GM12878 (cell line): ENCODE data around the gene ANO10. TPM values are rescaled to one million over a fixed set of nuclear protein-coding genes. Genes with fewer than 3 reads are reported as not detected.
"Not testable (repeated sequence)": the region's sequence is repeated elsewhere in the genome, so short reads cannot be mapped to it uniquely, and the experiment has no call there.

ENCODE experiments used
- ATAC-seq: fragments of 200-7000 bp; cut with Tn5 transposase; 3 replicates; pipeline ENCODE4 v1.9.1; 2020; ENCODE audit warnings: mild to moderate bottlenecking, moderate library complexity
- BruUV-seq: library from RNA; stranded (reverse); fragments of 400-500 nt; replicated peaks from 2 replicates; lab custom pipeline; 2021; lab: Mats Ljungman, UMichigan
- CTCF ChIA-PET: fragments of 300-600 bp; sonication (Branson Sonifier 250); formaldehyde crosslinking; extraction: SDS; loops from one replicate; lab custom pipeline; 2021; ENCODE audit warnings: inconsistent platforms; lab: Yijun Ruan, JAX
- POLR2A ChIA-PET: fragments of 350-600 bp; formaldehyde crosslinking; extraction: SDS; loops from one replicate; lab custom pipeline; 2021; ENCODE audit warnings: inconsistent platforms; lab: Charles Lee
- RAD21 ChIA-PET: fragments of 300-600 bp; sonication (Branson Sonifier 250); formaldehyde crosslinking; loops from one replicate; lab custom pipeline; 2023; ENCODE audit warnings: antibody characterized with exemption; ENCODE audit not compliant: unreplicated experiment; lab: Charles Lee
- SMC1A ChIA-PET: fragments of 300-600 bp; sonication (Branson Sonifier 250); formaldehyde crosslinking; loops from one replicate; lab custom pipeline; 2023; ENCODE audit not compliant: unreplicated experiment, uncharacterized antibody; lab: Charles Lee
- DNase-seq: peaks from one replicate; pipeline ENCODE4 v3.0.0-alpha.2; 2011; ENCODE audit warnings: low read depth, low spot score
- FAIRE-seq: peaks from 3 replicates; lab custom pipeline; 2011; peaks lifted over from hg19 to GRCh38; lab: Jason Lieb, UNC
- H2AFZ ChIP-seq: 2 replicates; pipeline ENCODE4 v1.6.0; 2011; ENCODE audit warnings: low read depth, low read length, control low read depth; ENCODE audit not compliant: control insufficient read depth
- H3K27ac ChIP-seq: 2 replicates; pipeline ENCODE4 v1.5.1; 2011; ENCODE audit warnings: control low read depth; ENCODE audit not compliant: control insufficient read depth, insufficient read depth
- H3K27me3 ChIP-seq, 2 experiments: replicated peaks in 1 of 2; 2 replicates each; pipeline versions ENCODE4 v1.6.0 to v1.6.1; 2011; ENCODE audit warnings: low read length in 1 of 2; ENCODE audit not compliant: control insufficient read depth in 2 of 2, insufficient read depth in 2 of 2
- H3K36me3 ChIP-seq, 2 experiments: 2 replicates each; pipeline ENCODE4 v1.5.1; 2011; ENCODE audit warnings: low read length in 1 of 2; ENCODE audit not compliant: control insufficient read depth in 2 of 2, insufficient read depth in 2 of 2
- H3K4me1 ChIP-seq: 2 replicates; pipeline ENCODE4 v1.6.1; 2011; ENCODE audit warnings: mild to moderate bottlenecking, low read length, moderate library complexity, mixed read lengths; ENCODE audit not compliant: control insufficient read depth, insufficient read depth
- H3K4me2 ChIP-seq: 2 replicates; pipeline ENCODE4 v1.6.0; 2011; ENCODE audit warnings: control low read depth; ENCODE audit not compliant: control insufficient read depth, insufficient read depth
- H3K4me3 ChIP-seq: fragments of 200-600 bp; sonication (generic); 2 replicates; pipeline ENCODE4 v1.5.1; 2016
- H3K79me2 ChIP-seq: 2 replicates; pipeline ENCODE4 v1.6.0; 2011; ENCODE audit warnings: low read length; ENCODE audit not compliant: control insufficient read depth, insufficient read depth
- H3K9ac ChIP-seq: 2 replicates; pipeline ENCODE4 v1.8.0; 2011; ENCODE audit warnings: low read length, control low read depth, mixed read lengths; ENCODE audit not compliant: control insufficient read depth, insufficient read depth
- H3K9me3 ChIP-seq: replicated peaks from 3 replicates; pipeline ENCODE4 v1.5.1; 2011; ENCODE audit warnings: mild to moderate bottlenecking, low read length; ENCODE audit not compliant: control insufficient read depth, insufficient read depth
- H4K20me1 ChIP-seq: 2 replicates; pipeline ENCODE4 v1.6.0; 2011; ENCODE audit not compliant: control insufficient read depth, insufficient read depth
- CBX5 ChIP-seq: sonication (generic); IDR thresholded peaks from 2 replicates; pipeline ENCODE4 v1.6.1; 2016; ENCODE audit warnings: low read depth, moderate library complexity, mild to moderate bottlenecking, inconsistent platforms
- ZNF217 ChIP-seq: fragments of 450-650 bp; IDR thresholded peaks from 2 replicates; pipeline ENCODE4 v1.6.1; 2017; ENCODE audit warnings: antibody characterized with exemption, mild to moderate bottlenecking
- WGBS: methylation state at CpG from one replicate; pipeline ENCODE4 v1.1.6; 2016; ENCODE audit warnings: low lambda C conversion rate; ENCODE audit not compliant: insufficient replicate concordance, insufficient coverage; ENCODE audit errors: missing lambda C conversion rate; 5-methylcytosine and 5-hydroxymethylcytosine counted together
- in situ Hi-C: fragments of 300-500 bp; cut with MboI; formaldehyde crosslinking; loops from 9 replicates; pipeline ENCODE4 v1.14.3; 2018; ENCODE audit warnings: mixed read lengths
- intact Hi-C: fragments of 100-400 bp; cut with micrococcal nuclease; formaldehyde crosslinking; loops from one replicate; pipeline ENCODE4 v1.14.2; 2022; ENCODE audit not compliant: unreplicated experiment
- polyA plus RNA-seq, 11 experiments: library from polyadenylated mRNA; depleted of rRNA in 4 of 11; unstranded in 6 of 11; stranded (reverse) in 5 of 11; fragments of >200 nt; fragmentation: Nextera tagmentation in 4 of 11; fragmentation: Illumina TruSeq in 1 of 11; extraction: Ambion mirVana in 4 of 11; extraction: Trizol in 1 of 11; gene quantifications; 1 replicate in 1 of 11; 2 replicates in 10 of 11; pipeline versions ENCODE4 v1.2.1 to v1.2.3, GENCODE V29; 2011 to 2016; ENCODE audit warnings: inconsistent platforms in 2 of 11, missing spikeins in 2 of 11, low read depth in 1 of 11
- total RNA-seq, 4 experiments: library from RNA; depleted of rRNA in 3 of 4; stranded (reverse); fragments of >200 nt in 3 of 4; fragmentation: Illumina TruSeq in 1 of 4; extraction: Trizol in 1 of 4; gene quantifications; 2 replicates each; pipeline versions ENCODE4 v1.2.1 to v1.2.3, GENCODE V29; 2013 to 2021

ANO10 gene
- total and polyA plus RNA-seq, 10 of the 15 experiments (the other 5 are each of a cell fraction or from before 2014, with no cell fraction given), result 0.29 to 21.9 (median 1.6) TPM

- in situ Hi-C loops (no loop called here), intact Hi-C loops (no loop called here)
- ChIA-PET SMC1A (no interaction called here), RAD21 (interaction anchor here (0.7 kb wide), 1 partner anchor 14 kb away, joined by 3 read pairs; no protein-coding TSS in a partner anchor), CTCF (no interaction called here), POLR2A (interaction anchor here (0.6 kb wide), 1 partner anchor 1546 kb away, joined by 4 read pairs; no protein-coding TSS in a partner anchor)
- Histone ChIP-seq H3K4me3 (no peak overlapping the region), H3K4me1 (no peaks in the 10 kb centered on the region), H2AFZ (no peak overlapping the region), H3K9ac (no peak overlapping the region), H3K27ac (no peak overlapping the region), H3K36me3 (no peaks in the 10 kb centered on the region), H3K27me3 (no peaks in the 10 kb centered on the region), H3K79me2 (no peaks in the 10 kb centered on the region), H4K20me1 (no peaks in the 10 kb centered on the region), H3K4me2 (no peak overlapping the region), H3K9me3 (no peaks in the 10 kb centered on the region)
- FAIRE-seq (no peak), DNase-seq (no peak), ATAC-seq (no peak)
- BruUV-seq, result no TSS peak
- TF ChIP-seq ZNF217 (no peak), CBX5 (no peak)
Measured at GRCh38 chr3:43481375-43481774, 140.4 kb downstream of the ANO10 start.

GRCh38 chr3:43478839-43479238, 143.0 kb downstream of the ANO10 start:
- POLR2A ChIA-PET, CTCF ChIA-PET, ATAC-seq, H2AFZ ChIP-seq, intact Hi-C loops, H3K4me2 ChIP-seq, BruUV-seq, RAD21 ChIA-PET, FAIRE-seq, H3K9ac ChIP-seq, DNase-seq, in situ Hi-C loops, H3K9me3 ChIP-seq, H3K79me2 ChIP-seq, H3K27me3 ChIP-seq, H3K4me3 ChIP-seq, H3K4me1 ChIP-seq, H3K36me3 ChIP-seq, H4K20me1 ChIP-seq, H3K27ac ChIP-seq: not testable (repeated sequence)
- SMC1A ChIA-PET, result interaction anchor here (1.6 kb wide), 1 partner anchor 20 kb away, joined by 4 read pairs; no protein-coding TSS in a partner anchor
- 12% methylated on average over 2 of the region's 2 CpGs for WGBS
